Measurements from ENCODE around the gene HMOX1.

Gene HMOX1

GRCh38 chr22:35418088-35418487 lies 37.2 kb downstream of the HMOX1 start:
- peaks cover 6% of the 10 kb centered on the region for H3K4me1 ChIP-seq (ENCODE audit: insufficient read depth, poor library complexity, severe bottlenecking)
- peaks cover 97% of the 10 kb centered on the region for H3K36me3 ChIP-seq (ENCODE audit: low read depth)
- H3K27ac ChIP-seq (ENCODE audit: poor library complexity, severe bottlenecking) = peak overlapping the region; percentile 18

GRCh38 chr22:35418731-35419130 lies 37.8 kb downstream of the HMOX1 start:
- peaks cover 6% of the 10 kb centered on the region for H3K4me1 ChIP-seq (ENCODE audit: insufficient read depth, poor library complexity, severe bottlenecking)
- no peak overlapping the region for H3K27ac ChIP-seq (ENCODE audit: poor library complexity, severe bottlenecking)
- ATAC-seq (ENCODE audit: low read depth) = no peak
- DNase-seq (ENCODE audit: low spot score) = no peak
- H3K27me3 ChIP-seq (ENCODE audit: insufficient read depth, poor library complexity, severe bottlenecking) = no peaks in the 10 kb centered on the region
- H3K36me3 ChIP-seq (ENCODE audit: low read depth) = peaks cover 97% of the 10 kb centered on the region
- TF ChIP-seq CTCF (IDR thresholded peaks at IDR 0.05; ENCODE audit: poor library complexity, severe bottlenecking) = no peak
- no peak overlapping the region for H3K4me3 ChIP-seq (ENCODE audit: severe bottlenecking)
- no peaks in the 10 kb centered on the region for H3K9me3 ChIP-seq (ENCODE audit: severe bottlenecking)

More at GRCh38 chr22:35418088-35418487, 37.2 kb downstream of the HMOX1 start:
- no peaks in the 10 kb centered on the region for H3K9me3 ChIP-seq (ENCODE audit: severe bottlenecking)
- ATAC-seq (ENCODE audit: low read depth) = peak; percentile 76
- no peak for TF ChIP-seq CTCF (IDR thresholded peaks at IDR 0.05; ENCODE audit: poor library complexity, severe bottlenecking)
- H3K4me3 ChIP-seq (ENCODE audit: severe bottlenecking) = no peak overlapping the region
- H3K27me3 ChIP-seq (ENCODE audit: insufficient read depth, poor library complexity, severe bottlenecking) = no peaks in the 10 kb centered on the region
- no peak for DNase-seq (ENCODE audit: low spot score)

- ATAC-seq (ENCODE audit: low read depth) (no peak), DNase-seq (ENCODE audit: low spot score) (no peak)
- no peak for TF ChIP-seq CTCF (IDR thresholded peaks at IDR 0.05; ENCODE audit: poor library complexity, severe bottlenecking)
- H3K36me3 ChIP-seq (ENCODE audit: low read depth) = peaks cover 97% of the 10 kb centered on the region
- H3K27me3 ChIP-seq (ENCODE audit: insufficient read depth, poor library complexity, severe bottlenecking) = no peaks in the 10 kb centered on the region
- H3K9me3 ChIP-seq (ENCODE audit: severe bottlenecking) = no peaks in the 10 kb centered on the region
- no peak overlapping the region for H3K4me3 ChIP-seq (ENCODE audit: severe bottlenecking)
- H3K27ac ChIP-seq (ENCODE audit: poor library complexity, severe bottlenecking) = no peak overlapping the region
- H3K4me1 ChIP-seq (ENCODE audit: insufficient read depth, poor library complexity, severe bottlenecking) = peaks cover 6% of the 10 kb centered on the region
These were observed 38.9 kb downstream of the HMOX1 start for GRCh38 chr22:35419756-35420155.

- H3K9me3 ChIP-seq (ENCODE audit: severe bottlenecking) = no peaks in the 10 kb centered on the region
- ATAC-seq (ENCODE audit: low read depth) (no peak), DNase-seq (ENCODE audit: low spot score) (no peak)
- no peaks in the 10 kb centered on the region for H3K27me3 ChIP-seq (ENCODE audit: insufficient read depth, poor library complexity, severe bottlenecking)
- TF ChIP-seq CTCF (IDR thresholded peaks at IDR 0.05; ENCODE audit: poor library complexity, severe bottlenecking) = no peak
- peaks cover 93% of the 10 kb centered on the region for H3K36me3 ChIP-seq (ENCODE audit: low read depth)
- H3K27ac ChIP-seq (ENCODE audit: poor library complexity, severe bottlenecking) = no peak overlapping the region
- peaks cover 11% of the 10 kb centered on the region for H3K4me1 ChIP-seq (ENCODE audit: insufficient read depth, poor library complexity, severe bottlenecking)
- H3K4me3 ChIP-seq (ENCODE audit: severe bottlenecking) = no peak overlapping the region
These were observed 40.2 kb downstream of the HMOX1 start for GRCh38 chr22:35421121-35421520.

GRCh38 chr22:35422145-35422544 lies 41.2 kb downstream of the HMOX1 start:
- TF ChIP-seq CTCF (IDR thresholded peaks at IDR 0.05; ENCODE audit: poor library complexity, severe bottlenecking) = no peak
- no peak overlapping the region for H3K4me3 ChIP-seq (ENCODE audit: severe bottlenecking)
- H3K4me1 ChIP-seq (ENCODE audit: insufficient read depth, poor library complexity, severe bottlenecking) = peaks cover 20% of the 10 kb centered on the region
- ATAC-seq (ENCODE audit: low read depth) = no peak
- DNase-seq (ENCODE audit: low spot score) = no peak
- H3K9me3 ChIP-seq (ENCODE audit: severe bottlenecking) = no peaks in the 10 kb centered on the region
- no peaks in the 10 kb centered on the region for H3K27me3 ChIP-seq (ENCODE audit: insufficient read depth, poor library complexity, severe bottlenecking)
- H3K27ac ChIP-seq (ENCODE audit: poor library complexity, severe bottlenecking) = no peak overlapping the region
- H3K36me3 ChIP-seq (ENCODE audit: low read depth) = peaks cover 91% of the 10 kb centered on the region

Measured in RWPE2 (cell line).